NB4 (cell line): ENCODE measurements around the gene CD200.

Experiments
- DNase-seq: peaks from one replicate; pipeline ENCODE4 v3.0.0; 2010; ENCODE audit warnings: low read depth
- H3K4me3 ChIP-seq: one replicate; pipeline ENCODE4 v1.5.1; 2011; ENCODE audit warnings: mild to moderate bottlenecking, low read depth, low read length, moderate library complexity
- CTCF ChIP-seq: IDR thresholded peaks from one replicate; pipeline ENCODE4 v1.5.1; 2012; ENCODE audit warnings: low read depth, low read length
- MAX ChIP-seq: IDR thresholded peaks from 2 replicates; pipeline ENCODE4 v1.6.1; 2011; ENCODE audit warnings: low read depth, low read length
- MYC ChIP-seq: IDR thresholded peaks from 2 replicates; pipeline ENCODE4 v1.6.1; 2011; ENCODE audit warnings: low read depth, low read length
- POLR2A ChIP-seq: IDR thresholded peaks from 2 replicates; pipeline ENCODE4 v1.6.1; 2011; ENCODE audit warnings: mild to moderate bottlenecking; ENCODE audit not compliant: insufficient read length; ENCODE audit errors: extremely low read depth

CD200 gene

DNA sequence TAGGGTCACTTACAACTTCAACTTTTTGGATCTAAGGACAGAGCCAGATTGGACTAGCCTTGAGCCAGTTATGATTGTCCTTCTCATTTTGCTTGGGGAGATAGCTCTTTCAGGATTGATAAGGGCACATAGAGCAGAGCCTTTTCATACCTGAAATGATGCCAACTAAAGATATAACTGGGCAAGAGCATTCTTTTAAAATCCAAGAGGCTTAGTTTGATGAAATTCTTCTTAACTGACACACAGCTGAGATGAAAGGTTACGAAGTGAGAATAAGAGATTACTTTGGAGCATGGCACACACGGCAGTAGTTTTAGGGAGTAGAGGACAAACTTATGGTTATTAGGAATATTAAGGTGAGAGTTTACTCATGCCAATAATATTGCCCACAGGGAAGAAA is 12.7 kb downstream of the CD200 start:
- no peak for TF ChIP-seq MYC
- TF ChIP-seq CTCF, result no peak
- TF ChIP-seq MAX, result no peak
- TF ChIP-seq POLR2A, result no peak
- no peak for DNase-seq
- no peak overlapping the region for H3K4me3 ChIP-seq

DNA sequence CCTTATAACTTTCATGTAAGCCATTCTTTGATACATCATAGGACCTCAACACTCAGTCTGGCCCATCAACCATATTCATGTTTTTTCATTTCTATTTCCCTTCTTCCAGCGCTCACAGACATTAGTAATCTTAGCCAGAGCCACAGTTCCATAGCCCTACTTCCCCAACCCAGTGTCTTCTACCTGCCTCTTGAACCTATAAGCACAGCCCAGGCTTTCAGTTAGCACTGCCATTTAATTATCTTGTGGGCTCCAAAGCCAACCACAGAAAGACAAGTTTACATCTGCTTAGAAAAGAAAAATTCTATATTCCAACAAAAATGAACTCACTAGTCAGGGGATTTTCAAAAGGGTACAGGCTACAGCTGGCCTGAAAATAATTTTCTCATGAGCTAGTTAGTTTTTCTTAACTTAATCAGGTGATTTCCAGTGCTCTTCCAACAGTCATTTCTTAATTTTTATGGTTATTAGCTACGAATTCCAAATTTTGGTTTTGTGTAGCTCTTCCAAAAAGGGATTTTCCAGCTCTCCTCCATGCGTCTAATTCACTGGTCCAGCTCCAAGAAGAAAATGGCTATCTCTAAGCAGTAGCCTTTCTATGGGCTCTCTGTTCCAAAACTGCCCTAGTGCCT is 13.7 kb downstream of the CD200 start:
- H3K4me3 ChIP-seq, result no peak overlapping the region
- no peak for TF ChIP-seq CTCF
- TF ChIP-seq POLR2A, result no peak
- TF ChIP-seq MAX, result no peak
- no peak for TF ChIP-seq MYC
- DNase-seq, result no peak

DNA sequence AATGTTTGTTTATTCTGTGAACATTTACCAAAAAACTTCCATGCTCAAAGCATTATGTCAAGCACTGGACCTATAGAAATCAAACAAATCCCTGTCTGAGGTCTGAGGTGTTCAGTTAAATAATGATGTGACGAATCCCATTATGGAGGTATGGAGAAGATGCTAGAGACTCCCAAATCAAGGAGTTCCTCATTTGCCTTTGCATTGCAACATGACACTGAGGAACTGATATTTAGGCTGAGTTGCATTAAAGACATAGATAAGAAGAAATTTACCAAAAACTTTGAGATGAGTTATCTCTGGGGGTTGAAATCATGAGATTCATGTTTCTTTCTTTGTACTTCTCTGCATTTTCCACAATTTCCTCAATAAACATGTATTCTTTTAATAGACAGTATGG is 16.0 kb downstream of the CD200 start:
- no peak for TF ChIP-seq MYC
- TF ChIP-seq POLR2A, result no peak
- no peak for TF ChIP-seq MAX
- no peak for TF ChIP-seq CTCF
- no peak for DNase-seq
- H3K4me3 ChIP-seq, result no peak overlapping the region

DNA sequence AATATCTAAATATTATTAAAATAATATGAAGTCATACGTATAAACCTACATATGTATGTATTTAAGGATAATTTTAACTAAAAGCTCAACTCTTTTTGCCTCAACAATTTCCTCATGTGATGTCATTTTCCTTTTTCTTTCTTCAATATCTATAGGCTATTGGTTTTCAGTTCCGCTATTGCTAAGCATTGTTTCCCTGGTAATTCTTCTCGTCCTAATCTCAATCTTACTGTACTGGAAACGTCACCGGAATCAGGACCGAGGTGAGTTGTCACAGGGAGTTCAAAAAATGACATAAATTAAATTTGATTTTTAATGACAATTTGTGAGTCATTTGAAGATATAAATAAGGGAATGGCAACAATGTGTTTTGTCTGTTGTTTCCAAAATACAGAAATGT is 16.6 kb downstream of the CD200 start:
- H3K4me3 ChIP-seq, result no peak overlapping the region
- TF ChIP-seq MYC (no peak), MAX (no peak), POLR2A (no peak), CTCF (no peak)
- no peak for DNase-seq

DNA sequence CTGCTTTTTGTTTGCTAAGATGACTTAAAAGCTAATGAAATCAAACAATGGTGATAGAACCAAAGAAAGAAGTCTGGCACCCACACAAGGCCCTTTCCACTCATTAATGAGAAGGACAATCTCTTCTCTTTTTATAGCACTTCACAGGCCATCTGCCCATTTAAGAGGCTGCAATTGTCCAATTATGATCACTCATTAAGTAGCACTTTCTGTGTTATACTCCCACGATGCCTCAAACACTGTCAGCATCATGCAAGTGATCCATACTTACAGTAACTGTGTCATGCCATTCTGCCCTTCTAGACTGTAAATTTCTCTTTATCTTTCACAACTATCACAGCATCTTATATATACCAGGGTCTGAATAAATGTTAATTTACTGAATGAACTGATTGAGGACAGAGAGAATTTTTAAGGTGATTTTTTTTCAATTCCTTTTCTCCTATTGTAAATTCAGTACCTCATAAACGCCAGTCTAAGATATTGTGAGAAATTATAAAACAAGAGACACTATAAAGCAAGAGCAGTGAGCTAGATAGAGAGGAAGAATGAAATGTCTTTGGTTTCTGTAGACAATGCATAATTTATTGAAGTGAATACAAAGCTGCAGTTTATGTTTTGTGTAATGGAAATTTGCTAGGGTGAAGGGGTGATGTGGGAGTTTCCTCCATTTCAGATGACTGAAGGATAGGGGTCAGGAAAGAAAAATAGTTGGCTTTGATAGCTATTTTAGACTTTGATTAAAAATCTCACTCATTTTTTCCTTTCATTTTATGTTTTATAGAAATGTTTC is 17.3 kb downstream of the CD200 start:
- TF ChIP-seq MYC, result no peak
- TF ChIP-seq POLR2A, result no peak
- TF ChIP-seq CTCF, result no peak
- TF ChIP-seq MAX, result no peak
- DNase-seq, result no peak
- H3K4me3 ChIP-seq, result no peak overlapping the region
